NCI-H1105 treated with DMSO at 0.1 percent for 48 hours (cell line): ENCODE measurements around the gene MPZL1.
"Not testable (repeated sequence)": the region's sequence is repeated elsewhere in the genome, so short reads cannot be mapped to it uniquely, and the experiment has no call there.

Experiments used
- DNase-seq: peaks from one replicate; lab custom pipeline; 2025; lab: John Stamatoyannopoulos, UW

MPZL1 gene

GRCh38 chr1:167812972-167813371, 91.2 kb downstream of the MPZL1 start:
- DNase-seq: no peak

- DNase-seq: no peak
Measured at GRCh38 chr1:167815650-167816049, 93.9 kb downstream of the MPZL1 start.

- no peak for DNase-seq
Measured at GRCh38 chr1:167819849-167820683, 98.3 kb downstream of the MPZL1 start.

- no peak for DNase-seq
Measured at GRCh38 chr1:167820684-167821355, 99.0 kb downstream of the MPZL1 start.

- DNase-seq: no peak
Measured at GRCh38 chr1:167821356-167821685, 99.5 kb downstream of the MPZL1 start.

- no peak for DNase-seq
Measured at GRCh38 chr1:167821969-167822685, 100.3 kb downstream of the MPZL1 start.

- DNase-seq: peak; percentile 78
Measured at GRCh38 chr1:167824163-167824794, 102.5 kb downstream of the MPZL1 start.

- DNase-seq: no peak
Measured at GRCh38 chr1:167825419-167826079, 103.8 kb downstream of the MPZL1 start.

GRCh38 chr1:167826127-167826526, 104.3 kb downstream of the MPZL1 start:
- no peak for DNase-seq

GRCh38 chr1:167829868-167830267, 108.1 kb downstream of the MPZL1 start:
- peak; percentile 58 for DNase-seq

GRCh38 chr1:167830668-167831067, 108.9 kb downstream of the MPZL1 start:
- DNase-seq: not testable (repeated sequence)

GRCh38 chr1:167832693-167833092, 110.9 kb downstream of the MPZL1 start:
- DNase-seq: no peak

- no peak for DNase-seq
Measured at GRCh38 chr1:167833904-167834303, 112.1 kb downstream of the MPZL1 start.

GRCh38 chr1:167836197-167836596, 114.4 kb downstream of the MPZL1 start:
- no peak for DNase-seq

GRCh38 chr1:167837326-167837725, 115.5 kb downstream of the MPZL1 start:
- no peak for DNase-seq

GRCh38 chr1:167839009-167839408, 117.2 kb downstream of the MPZL1 start:
- no peak for DNase-seq
